Suprapubic skin (tissue), 4 donors: ENCODE measurements around the gene FRAS1. TPM values are rescaled to one million over a fixed set of nuclear protein-coding genes. Genes with fewer than 3 reads are reported as not detected.

Experiments used
- DNase-seq, 2 donors: peaks; one replicate each; pipeline ENCODE4 v3.0.0-alpha.2; 2019; ENCODE audit warnings: low spot score in 2 of 2
- H3K27ac ChIP-seq: fragments of 200-600 bp; sonication (generic); one replicate; pipeline ENCODE4 v1.5.1; 2019
- H3K27me3 ChIP-seq: fragments of 200-600 bp; sonication (generic); one replicate; pipeline ENCODE4 v1.5.1; 2019
- H3K36me3 ChIP-seq: fragments of 200-600 bp; sonication (generic); one replicate; pipeline ENCODE4 v1.5.1; 2019
- H3K4me1 ChIP-seq: fragments of 200-600 bp; sonication (generic); one replicate; pipeline ENCODE4 v1.5.1; 2019
- H3K4me3 ChIP-seq: fragments of 200-600 bp; sonication (generic); one replicate; pipeline ENCODE4 v1.5.1; 2019; ENCODE audit warnings: mild to moderate bottlenecking
- H3K9me3 ChIP-seq: fragments of 200-600 bp; sonication (generic); one replicate; pipeline ENCODE4 v1.5.1; 2019
- EP300 ChIP-seq: sonication (generic); formaldehyde crosslinking; IDR thresholded peaks from one replicate; pipeline ENCODE4 v1.6.1; 2017; ENCODE audit warnings: antibody characterized with exemption
- POLR2A ChIP-seq, 2 donors: fragments of 450-650 bp; IDR thresholded peaks; one replicate each; pipeline ENCODE4 v1.6.1; 2017; ENCODE audit warnings: antibody characterized with exemption in 2 of 2, mild to moderate bottlenecking in 2 of 2, moderate library complexity in 2 of 2
- POLR2AphosphoS5 ChIP-seq, 3 donors: sonication (generic); formaldehyde crosslinking; IDR thresholded peaks; one replicate each; pipeline ENCODE4 v1.6.1; 2017; ENCODE audit warnings: antibody characterized with exemption in 3 of 3
- WGBS: methylation state at CpG from one replicate; pipeline ENCODE4 v1.1.5; 2018; 5-methylcytosine and 5-hydroxymethylcytosine counted together
- total RNA-seq, 4 donors: library from RNA; depleted of rRNA; stranded (reverse); fragments of >200 nt; gene quantifications; one replicate each; pipeline ENCODE4 v1.1.0, GENCODE V29; 2016
- TF ChIP-seq, protein P1 (sequence below), 2 donors: fragments of 200-600 bp in 1 of 2; fragments of 450-650 bp in 1 of 2; sonication (generic) in 1 of 2; IDR thresholded peaks; one replicate each; pipeline ENCODE4 v1.5.1; 2016 to 2019; ENCODE audit warnings: antibody characterized with exemption in 2 of 2, mild to moderate bottlenecking in 1 of 2, moderate library complexity in 1 of 2

FRAS1 gene
- total RNA-seq, 4 donors from 2014 or later: 1.4 to 24.9 (median 3.8) TPM

DNA sequence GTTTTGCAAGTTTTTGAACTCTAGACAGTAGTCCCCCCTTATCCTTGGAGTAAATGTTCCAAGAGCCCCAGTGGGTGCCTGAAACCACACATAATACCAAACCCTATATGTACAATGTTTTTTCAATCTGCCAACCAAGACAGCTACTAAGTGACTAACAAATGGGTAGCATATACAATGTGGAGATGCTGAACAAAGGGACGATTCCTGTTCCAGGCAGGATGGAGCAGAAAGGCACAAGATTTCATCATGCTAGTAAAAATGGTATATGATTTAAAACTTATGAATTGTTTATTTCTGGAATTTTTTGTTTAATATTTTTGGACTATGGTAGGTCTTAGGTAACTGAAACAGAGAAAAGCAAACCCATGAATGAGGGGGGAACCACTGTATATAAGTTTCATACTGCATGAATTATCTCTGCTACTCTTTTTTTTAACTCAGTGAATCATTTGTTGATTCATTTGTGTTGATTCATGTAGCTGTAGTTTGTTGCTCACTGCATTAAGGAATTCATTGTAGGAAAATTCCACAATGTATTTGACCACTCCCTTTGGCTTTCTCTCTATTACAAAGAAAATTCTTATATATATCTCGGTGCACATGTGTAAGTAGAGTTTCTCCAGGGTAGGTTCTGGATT is 472.6 kb downstream of the FRAS1 start:
- Histone ChIP-seq H3K27ac (no peak overlapping the region), H3K27me3 (no peaks in the 10 kb centered on the region), H3K9me3 (no peaks in the 10 kb centered on the region), H3K4me3 (no peak overlapping the region), H3K4me1 (no peaks in the 10 kb centered on the region), H3K36me3 (no peaks in the 10 kb centered on the region)
- WGBS: 75% methylated on average over 2 of the region's 2 CpGs
- DNase-seq: no peak
- no peak for TF ChIP-seq POLR2A (IDR thresholded peaks at IDR 0.05)
- no peak for TF ChIP-seq POLR2AphosphoS5 (IDR thresholded peaks at IDR 0.05)
- TF ChIP-seq, protein P1, sequence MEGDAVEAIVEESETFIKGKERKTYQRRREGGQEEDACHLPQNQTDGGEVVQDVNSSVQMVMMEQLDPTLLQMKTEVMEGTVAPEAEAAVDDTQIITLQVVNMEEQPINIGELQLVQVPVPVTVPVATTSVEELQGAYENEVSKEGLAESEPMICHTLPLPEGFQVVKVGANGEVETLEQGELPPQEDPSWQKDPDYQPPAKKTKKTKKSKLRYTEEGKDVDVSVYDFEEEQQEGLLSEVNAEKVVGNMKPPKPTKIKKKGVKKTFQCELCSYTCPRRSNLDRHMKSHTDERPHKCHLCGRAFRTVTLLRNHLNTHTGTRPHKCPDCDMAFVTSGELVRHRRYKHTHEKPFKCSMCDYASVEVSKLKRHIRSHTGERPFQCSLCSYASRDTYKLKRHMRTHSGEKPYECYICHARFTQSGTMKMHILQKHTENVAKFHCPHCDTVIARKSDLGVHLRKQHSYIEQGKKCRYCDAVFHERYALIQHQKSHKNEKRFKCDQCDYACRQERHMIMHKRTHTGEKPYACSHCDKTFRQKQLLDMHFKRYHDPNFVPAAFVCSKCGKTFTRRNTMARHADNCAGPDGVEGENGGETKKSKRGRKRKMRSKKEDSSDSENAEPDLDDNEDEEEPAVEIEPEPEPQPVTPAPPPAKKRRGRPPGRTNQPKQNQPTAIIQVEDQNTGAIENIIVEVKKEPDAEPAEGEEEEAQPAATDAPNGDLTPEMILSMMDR (IDR thresholded peaks at IDR 0.05): no peak
- no peak for TF ChIP-seq EP300

DNA sequence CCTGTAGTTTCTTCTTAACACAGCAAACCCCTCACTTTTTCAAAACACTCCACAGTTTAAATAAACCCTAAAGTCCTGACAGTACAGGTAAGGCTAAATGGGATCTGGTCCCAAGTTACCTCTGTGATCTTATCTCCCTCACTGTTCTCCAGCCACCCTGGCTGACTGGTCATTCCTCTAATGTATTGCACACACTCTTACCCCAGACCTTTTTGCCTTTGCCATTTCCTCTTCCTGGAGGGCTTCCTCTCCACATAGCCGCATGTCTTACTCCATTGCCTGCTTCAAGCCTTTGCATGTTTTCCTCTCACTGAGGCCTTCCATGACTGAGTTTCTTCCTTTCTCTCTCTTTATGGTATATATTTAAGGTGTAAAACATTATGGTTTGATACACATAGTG is 474.9 kb downstream of the FRAS1 start:
- WGBS: 72% methylated on average over 1 of the region's 1 CpG
- DNase-seq: no peak
- Histone ChIP-seq H3K4me1 (no peaks in the 10 kb centered on the region), H3K27me3 (no peaks in the 10 kb centered on the region), H3K4me3 (no peak overlapping the region), H3K9me3 (no peaks in the 10 kb centered on the region), H3K27ac (no peak overlapping the region), H3K36me3 (no peaks in the 10 kb centered on the region)
- TF ChIP-seq POLR2AphosphoS5 (IDR thresholded peaks at IDR 0.05) (no peak), POLR2A (IDR thresholded peaks at IDR 0.05) (no peak), EP300 (no peak)
- TF ChIP-seq, protein P1 (IDR thresholded peaks at IDR 0.05): no peak

DNA sequence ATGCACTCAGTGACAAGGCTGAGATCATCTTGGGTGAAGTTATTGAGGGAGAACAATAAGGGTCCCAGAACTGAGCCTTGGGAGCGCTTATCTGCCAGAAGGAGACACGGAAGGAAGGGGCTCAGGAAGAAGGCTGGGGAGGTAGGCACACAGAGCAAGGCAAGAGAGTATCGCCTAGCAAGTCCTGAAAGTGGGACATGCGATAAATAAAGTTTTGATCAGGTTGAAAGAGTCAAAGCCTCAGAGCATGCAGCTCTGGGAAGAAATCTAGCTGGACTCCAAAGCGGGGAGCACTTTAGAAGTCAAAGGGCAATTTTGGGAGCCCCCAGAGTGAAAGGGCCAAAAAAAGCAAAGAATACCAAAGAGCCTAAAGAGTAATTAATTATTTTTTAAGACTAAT is 476.7 kb downstream of the FRAS1 start:
- Histone ChIP-seq H3K36me3 (no peaks in the 10 kb centered on the region), H3K27me3 (no peaks in the 10 kb centered on the region), H3K27ac (peak overlapping the region; percentile 45)

DNA sequence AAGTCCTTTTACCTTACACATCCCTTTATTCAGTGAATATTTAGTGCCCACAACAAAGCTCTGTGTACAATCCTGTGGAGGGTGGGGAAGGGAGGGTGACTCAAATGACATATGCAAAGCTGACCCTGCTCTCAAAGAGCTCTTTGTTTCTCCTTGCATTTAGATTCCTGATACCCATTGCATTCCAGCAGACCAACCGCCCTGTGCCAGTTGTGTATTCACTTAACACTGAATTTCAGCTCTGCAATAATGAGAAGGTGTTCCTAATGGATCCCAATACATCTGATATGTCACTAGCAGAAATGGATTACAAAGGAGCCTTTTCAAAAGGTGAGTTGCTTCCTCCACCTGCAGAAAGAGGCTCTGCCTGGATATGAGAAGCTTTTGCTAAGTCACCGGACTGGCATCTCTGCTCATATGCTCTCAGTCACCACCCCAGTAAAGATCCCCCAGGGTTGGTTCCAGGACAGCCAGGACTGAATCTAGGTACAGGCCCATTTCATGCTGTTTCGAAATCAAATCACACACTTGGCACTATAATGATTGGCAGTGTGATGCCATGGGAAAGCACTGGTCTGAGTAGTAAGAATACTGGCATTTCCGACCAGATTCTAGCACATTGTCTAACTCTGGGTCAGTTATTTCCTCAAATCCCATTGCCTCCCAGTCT is 477.3 kb downstream of the FRAS1 start:
- no peak for TF ChIP-seq POLR2AphosphoS5 (IDR thresholded peaks at IDR 0.05)
- TF ChIP-seq, protein P1 (IDR thresholded peaks at IDR 0.05): no peak
- TF ChIP-seq EP300: no peak
- no peak for TF ChIP-seq POLR2A (IDR thresholded peaks at IDR 0.05)
- Histone ChIP-seq H3K4me1 (no peaks in the 10 kb centered on the region), H3K27me3 (no peaks in the 10 kb centered on the region), H3K27ac (no peak overlapping the region), H3K36me3 (no peaks in the 10 kb centered on the region), H3K9me3 (no peaks in the 10 kb centered on the region), H3K4me3 (no peak overlapping the region)
- 77% methylated on average over 4 of the region's 4 CpGs for WGBS
- no peak for DNase-seq

More for the DNA sequence above, 476.7 kb downstream of the FRAS1 start:
- 74% methylated on average over 5 of the region's 5 CpGs for WGBS
- Histone ChIP-seq H3K4me3 (no peak overlapping the region), H3K4me1 (no peaks in the 10 kb centered on the region), H3K9me3 (no peaks in the 10 kb centered on the region)
- TF ChIP-seq POLR2AphosphoS5 (IDR thresholded peaks at IDR 0.05) (no peak), EP300 (no peak), POLR2A (IDR thresholded peaks at IDR 0.05) (no peak)
- TF ChIP-seq, protein P1 (IDR thresholded peaks at IDR 0.05): no peak
- DNase-seq: no peak

DNA sequence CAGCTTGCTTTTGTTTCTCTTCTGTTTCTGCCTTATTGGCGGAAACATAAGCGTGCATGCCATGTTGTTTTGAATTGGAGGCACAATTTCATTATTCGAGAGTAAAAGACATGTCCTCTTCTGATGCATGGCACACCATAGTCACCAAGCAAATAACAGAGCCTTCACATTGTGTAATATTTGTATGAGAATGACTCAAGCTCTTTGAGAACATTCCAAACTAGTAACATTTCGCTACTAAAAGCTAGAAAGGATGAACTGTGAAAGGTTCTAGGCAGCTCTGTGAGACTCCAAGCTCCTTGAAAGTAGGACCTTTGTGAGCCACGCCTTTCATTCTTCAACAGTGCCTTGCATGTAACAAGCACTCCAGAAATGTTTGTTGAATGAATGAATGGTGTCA is 485.2 kb downstream of the FRAS1 start:
- no peak overlapping the region for H3K4me3 ChIP-seq
- WGBS: 85% methylated on average over 5 of the region's 5 CpGs

More for the DNA sequence above, 485.2 kb downstream of the FRAS1 start:
- Histone ChIP-seq H3K4me1 (no peaks in the 10 kb centered on the region), H3K9me3 (no peaks in the 10 kb centered on the region), H3K36me3 (no peaks in the 10 kb centered on the region), H3K27me3 (no peaks in the 10 kb centered on the region), H3K27ac (no peak overlapping the region)
- TF ChIP-seq EP300 (no peak), POLR2AphosphoS5 (IDR thresholded peaks at IDR 0.05) (no peak), POLR2A (IDR thresholded peaks at IDR 0.05) (no peak)
- TF ChIP-seq, protein P1 (IDR thresholded peaks at IDR 0.05): no peak
- DNase-seq: no peak
